OCI-LY3 (cell line): ENCODE results near the gene PRPS2.

Experiments
- CTCF ChIP-seq: fragments of 200-600, 300-600 bp; sonication (generic); IDR thresholded peaks from 2 replicates; pipeline ENCODE4 v1.5.1; 2014; ENCODE audit warnings: antibody characterized with exemption, low read length, low read depth
- EZH2phosphoT487 ChIP-seq: fragments of 200-600 bp; shearing (Covaris generic); IDR thresholded peaks from 2 replicates; pipeline ENCODE4 v1.6.1; 2018; ENCODE audit warnings: antibody characterized with exemption, mixed run types, low read depth

- TF ChIP-seq CTCF (no peak), EZH2phosphoT487 (no peak)
Measured at GRCh38 chrX:12865359-12865758, 74.1 kb downstream of the PRPS2 start.
